K562 (cell line): Measurements from ENCODE around the gene SCG3. TPM values are rescaled to one million over a fixed set of nuclear protein-coding genes. Genes with fewer than 3 reads are reported as not detected.

Experiments
- CBFA2T2 ChIP-seq: fragments of 450-650 bp; conservative IDR thresholded peaks from 2 replicates; pipeline ENCODE4 v1.6.1; 2017; ENCODE audit warnings: mild to moderate bottlenecking
- GATAD2A ChIP-seq: fragments of 450-650 bp; IDR thresholded peaks from 2 replicates; pipeline ENCODE4 v1.6.1; 2017
- MBD2 ChIP-seq: sonication (generic); IDR thresholded peaks from 2 replicates; pipeline ENCODE4 v1.6.1; 2016; ENCODE audit warnings: low read depth, borderline replicate concordance
- POLR2AphosphoS5 ChIP-seq: IDR thresholded peaks from 2 replicates; pipeline ENCODE4 v1.6.1; 2011; ENCODE audit warnings: mild to moderate bottlenecking, low read depth, low read length, moderate library complexity; ENCODE audit not compliant: control insufficient read depth, insufficient read depth
- SOX6 ChIP-seq: fragments of 450-650 bp; IDR thresholded peaks from 2 replicates; pipeline ENCODE4 v1.6.1; 2014; ENCODE audit warnings: mild to moderate bottlenecking
- SRF ChIP-seq, 2 experiments: fragments of 250-450, 450-650 bp in 1 of 2; sonication (Bioruptor Pico) in 1 of 2; sonication (generic) in 1 of 2; formaldehyde crosslinking; IDR thresholded peaks; 2 replicates each; pipeline versions ENCODE4 v1.5.0 to v1.5.1; 2020 to 2022; ENCODE audit warnings: mild to moderate bottlenecking in 1 of 2, missing genetic modification reagents in 1 of 2
- polyA plus RNA-seq, 8 experiments: library from polyadenylated mRNA; depleted of rRNA in 4 of 8; stranded (reverse) in 5 of 8; unstranded in 3 of 8; fragments of >200 nt; fragmentation: Nextera tagmentation in 2 of 8; fragmentation: Illumina TruSeq in 1 of 8; extraction: Ambion mirVana in 2 of 8; extraction: Trizol in 1 of 8; gene quantifications; 2 replicates each; pipeline versions ENCODE4 v1.2.1 to v1.2.3, GENCODE V29; 2011 to 2014; ENCODE audit warnings: inconsistent platforms in 1 of 8, missing spikeins in 1 of 8
- total RNA-seq, 7 experiments: library from RNA; depleted of rRNA in 6 of 7; stranded (reverse); fragments of >200 nt in 6 of 7; fragmentation: Illumina TruSeq in 2 of 7; extraction: Trizol in 2 of 7; gene quantifications; 2 replicates each; pipeline versions ENCODE4 v1.2.1 to v1.2.3, GENCODE V29; 2011 to 2021; ENCODE audit warnings: low replicate concordance in 1 of 7
- TF ChIP-seq, protein P1 (sequence below), 2 experiments: fragments of 450-650 bp; conservative IDR thresholded peaks; 2 replicates each; pipeline ENCODE4 v1.6.1; 2017; ENCODE audit warnings: mild to moderate bottlenecking in 2 of 2, moderate library complexity in 2 of 2
- TF ChIP-seq, protein P2 (sequence below), 2 experiments: fragments of 450-650 bp; IDR thresholded peaks; 2 replicates each; pipeline ENCODE4 v1.6.1; 2016; ENCODE audit warnings: mild to moderate bottlenecking in 2 of 2, borderline replicate concordance in 1 of 2, low read depth in 1 of 2, moderate library complexity in 1 of 2
- TF ChIP-seq, protein P3 (sequence below): fragments of 200-800 bp; sonication (Bioruptor generic); IDR thresholded peaks from 2 replicates; pipeline ENCODE4 v1.6.1; 2016; ENCODE audit warnings: missing genetic modification characterization, missing compliant biosample characterization
- TF ChIP-seq, protein P4 (sequence below): sonication (generic); formaldehyde crosslinking; IDR thresholded peaks from 2 replicates; pipeline ENCODE4 v1.8.0; 2022; ENCODE audit warnings: mild to moderate bottlenecking, missing genetic modification reagents

SCG3 gene
- total and polyA plus RNA-seq, 9 of the 15 experiments (the other 6 are each of a cell fraction or from before 2014, with no cell fraction given), result 13.0 to 43.8 (median 21.0) TPM

DNA sequence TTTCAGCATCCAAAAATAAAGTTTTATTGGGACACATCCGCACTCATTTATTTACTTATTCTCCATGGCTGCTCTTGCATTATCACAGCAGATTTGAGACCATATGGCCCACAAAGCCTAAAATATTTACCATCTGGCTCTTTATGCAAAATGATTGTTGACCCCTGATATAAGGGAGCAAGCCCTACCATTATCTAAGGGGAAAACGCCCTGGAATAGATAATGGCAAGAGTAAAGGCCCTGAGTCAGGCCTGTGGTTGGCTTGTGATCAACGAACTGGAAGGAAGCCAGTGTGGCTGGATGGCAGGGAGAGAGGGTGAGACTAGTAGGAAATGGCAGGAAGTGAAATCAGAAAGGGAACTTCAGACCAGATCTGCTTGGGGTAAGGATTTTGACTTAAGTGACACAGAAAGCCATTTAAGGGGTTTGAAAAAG is 34.2 kb upstream of the SCG3 start (continued):
- TF ChIP-seq, protein P1, sequence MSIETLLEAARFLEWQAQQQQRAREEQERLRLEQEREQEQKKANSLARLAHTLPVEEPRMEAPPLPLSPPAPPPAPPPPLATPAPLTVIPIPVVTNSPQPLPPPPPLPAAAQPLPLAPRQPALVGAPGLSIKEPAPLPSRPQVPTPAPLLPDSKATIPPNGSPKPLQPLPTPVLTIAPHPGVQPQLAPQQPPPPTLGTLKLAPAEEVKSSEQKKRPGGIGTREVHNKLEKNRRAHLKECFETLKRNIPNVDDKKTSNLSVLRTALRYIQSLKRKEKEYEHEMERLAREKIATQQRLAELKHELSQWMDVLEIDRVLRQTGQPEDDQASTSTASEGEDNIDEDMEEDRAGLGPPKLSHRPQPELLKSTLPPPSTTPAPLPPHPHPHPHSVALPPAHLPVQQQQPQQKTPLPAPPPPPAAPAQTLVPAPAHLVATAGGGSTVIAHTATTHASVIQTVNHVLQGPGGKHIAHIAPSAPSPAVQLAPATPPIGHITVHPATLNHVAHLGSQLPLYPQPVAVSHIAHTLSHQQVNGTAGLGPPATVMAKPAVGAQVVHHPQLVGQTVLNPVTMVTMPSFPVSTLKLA (conservative IDR thresholded peaks at IDR 0.05), result peak; percentile 40 to 82; a peak in 3 of 4 replicates
- peak; percentile 95 for TF ChIP-seq SOX6
- TF ChIP-seq, protein P2, sequence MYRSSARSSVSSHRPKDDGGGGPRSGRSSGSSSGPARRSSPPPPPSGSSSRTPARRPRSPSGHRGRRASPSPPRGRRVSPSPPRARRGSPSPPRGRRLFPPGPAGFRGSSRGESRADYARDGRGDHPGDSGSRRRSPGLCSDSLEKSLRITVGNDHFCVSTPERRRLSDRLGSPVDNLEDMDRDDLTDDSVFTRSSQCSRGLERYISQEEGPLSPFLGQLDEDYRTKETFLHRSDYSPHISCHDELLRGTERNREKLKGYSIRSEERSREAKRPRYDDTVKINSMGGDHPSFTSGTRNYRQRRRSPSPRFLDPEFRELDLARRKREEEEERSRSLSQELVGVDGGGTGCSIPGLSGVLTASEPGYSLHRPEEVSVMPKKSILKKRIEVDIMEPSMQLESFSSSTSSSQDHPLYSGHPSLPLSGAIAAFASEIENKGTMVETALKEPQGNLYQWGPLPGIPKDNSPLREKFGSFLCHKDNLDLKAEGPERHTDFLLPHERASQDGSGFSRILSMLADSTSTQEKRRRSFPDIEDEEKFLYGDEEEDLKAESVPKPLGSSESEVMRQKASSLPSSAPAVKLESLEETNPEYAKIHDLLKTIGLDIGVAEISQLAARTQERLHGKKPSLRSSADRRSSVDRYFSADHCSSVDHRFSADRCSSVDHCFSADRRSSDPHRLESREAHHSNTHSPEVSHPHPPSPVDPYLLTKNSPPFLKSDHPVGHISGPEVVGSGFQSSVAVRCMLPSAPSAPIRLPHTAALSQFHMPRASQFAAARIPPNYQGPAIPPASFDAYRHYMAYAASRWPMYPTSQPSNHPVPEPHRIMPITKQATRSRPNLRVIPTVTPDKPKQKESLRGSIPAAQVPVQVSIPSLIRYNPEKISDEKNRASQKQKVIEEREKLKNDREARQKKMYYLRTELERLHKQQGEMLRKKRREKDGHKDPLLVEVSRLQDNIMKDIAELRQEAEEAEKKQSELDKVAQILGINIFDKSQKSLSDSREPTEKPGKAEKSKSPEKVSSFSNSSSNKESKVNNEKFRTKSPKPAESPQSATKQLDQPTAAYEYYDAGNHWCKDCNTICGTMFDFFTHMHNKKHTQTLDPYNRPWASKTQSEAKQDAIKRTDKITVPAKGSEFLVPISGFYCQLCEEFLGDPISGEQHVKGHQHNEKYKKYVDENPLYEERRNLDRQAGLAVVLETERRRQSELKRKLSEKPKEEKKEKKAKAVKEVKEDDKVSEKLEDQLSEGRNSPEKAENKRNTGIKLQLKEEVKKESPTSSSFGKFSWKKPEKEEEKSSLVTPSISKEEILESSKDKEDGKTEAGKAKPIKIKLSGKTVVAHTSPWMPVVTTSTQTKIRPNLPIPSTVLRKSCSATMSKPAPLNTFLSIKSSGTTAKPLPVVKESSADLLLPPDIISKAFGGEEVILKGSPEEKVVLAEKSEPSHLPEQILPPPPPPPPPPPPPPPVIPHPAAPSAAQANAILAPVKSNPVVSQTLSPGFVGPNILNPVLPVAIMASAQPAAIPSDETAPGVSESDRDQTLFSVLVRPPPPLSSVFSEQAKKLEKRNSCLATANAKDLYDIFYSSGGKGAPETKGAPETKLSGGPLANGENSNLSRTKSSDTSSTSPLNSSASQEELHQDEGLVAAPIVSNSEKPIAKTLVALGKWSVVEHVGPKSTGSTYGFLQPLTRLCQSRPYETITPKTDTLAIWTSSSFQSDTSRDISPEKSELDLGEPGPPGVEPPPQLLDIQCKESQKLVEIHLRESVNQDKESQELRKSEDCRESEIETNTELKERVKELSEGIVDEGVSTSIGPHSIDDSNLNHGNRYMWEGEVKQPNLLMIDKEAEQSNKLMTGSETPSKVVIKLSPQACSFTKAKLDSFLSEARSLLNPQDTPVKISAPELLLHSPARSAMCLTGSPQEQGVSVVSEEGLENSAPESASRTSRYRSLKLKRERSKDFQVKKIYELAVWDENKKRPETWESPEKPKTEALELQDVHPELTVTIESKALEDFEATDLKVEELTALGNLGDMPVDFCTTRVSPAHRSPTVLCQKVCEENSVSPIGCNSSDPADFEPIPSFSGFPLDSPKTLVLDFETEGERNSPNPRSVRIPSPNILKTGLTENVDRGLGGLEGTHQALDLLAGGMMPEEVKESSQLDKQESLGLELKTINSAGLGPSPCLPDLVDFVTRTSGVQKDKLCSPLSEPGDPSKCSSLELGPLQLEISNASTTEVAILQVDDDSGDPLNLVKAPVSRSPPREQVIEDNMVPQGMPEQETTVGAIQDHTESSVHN (IDR thresholded peaks at IDR 0.05; ENCODE audit: borderline replicate concordance in 1 of 2, low read depth in 1 of 2), result peak in 1 of 2 experiments; percentile 80; a peak in 2 of 4 replicates
- TF ChIP-seq MBD2, result peak; percentile 77
- peak; percentile 98 for TF ChIP-seq CBFA2T2
- peak in 1 of 2 experiments; percentile 14; a peak in 1 of 4 replicates for TF ChIP-seq SRF (CRISPR knock-in tag; IDR thresholded peaks at IDR 0.05)
- peak; percentile 97 for TF ChIP-seq POLR2AphosphoS5
- peak; percentile 81; the same call in 1 of the 2 replicates for TF ChIP-seq GATAD2A
- TF ChIP-seq, protein P3, sequence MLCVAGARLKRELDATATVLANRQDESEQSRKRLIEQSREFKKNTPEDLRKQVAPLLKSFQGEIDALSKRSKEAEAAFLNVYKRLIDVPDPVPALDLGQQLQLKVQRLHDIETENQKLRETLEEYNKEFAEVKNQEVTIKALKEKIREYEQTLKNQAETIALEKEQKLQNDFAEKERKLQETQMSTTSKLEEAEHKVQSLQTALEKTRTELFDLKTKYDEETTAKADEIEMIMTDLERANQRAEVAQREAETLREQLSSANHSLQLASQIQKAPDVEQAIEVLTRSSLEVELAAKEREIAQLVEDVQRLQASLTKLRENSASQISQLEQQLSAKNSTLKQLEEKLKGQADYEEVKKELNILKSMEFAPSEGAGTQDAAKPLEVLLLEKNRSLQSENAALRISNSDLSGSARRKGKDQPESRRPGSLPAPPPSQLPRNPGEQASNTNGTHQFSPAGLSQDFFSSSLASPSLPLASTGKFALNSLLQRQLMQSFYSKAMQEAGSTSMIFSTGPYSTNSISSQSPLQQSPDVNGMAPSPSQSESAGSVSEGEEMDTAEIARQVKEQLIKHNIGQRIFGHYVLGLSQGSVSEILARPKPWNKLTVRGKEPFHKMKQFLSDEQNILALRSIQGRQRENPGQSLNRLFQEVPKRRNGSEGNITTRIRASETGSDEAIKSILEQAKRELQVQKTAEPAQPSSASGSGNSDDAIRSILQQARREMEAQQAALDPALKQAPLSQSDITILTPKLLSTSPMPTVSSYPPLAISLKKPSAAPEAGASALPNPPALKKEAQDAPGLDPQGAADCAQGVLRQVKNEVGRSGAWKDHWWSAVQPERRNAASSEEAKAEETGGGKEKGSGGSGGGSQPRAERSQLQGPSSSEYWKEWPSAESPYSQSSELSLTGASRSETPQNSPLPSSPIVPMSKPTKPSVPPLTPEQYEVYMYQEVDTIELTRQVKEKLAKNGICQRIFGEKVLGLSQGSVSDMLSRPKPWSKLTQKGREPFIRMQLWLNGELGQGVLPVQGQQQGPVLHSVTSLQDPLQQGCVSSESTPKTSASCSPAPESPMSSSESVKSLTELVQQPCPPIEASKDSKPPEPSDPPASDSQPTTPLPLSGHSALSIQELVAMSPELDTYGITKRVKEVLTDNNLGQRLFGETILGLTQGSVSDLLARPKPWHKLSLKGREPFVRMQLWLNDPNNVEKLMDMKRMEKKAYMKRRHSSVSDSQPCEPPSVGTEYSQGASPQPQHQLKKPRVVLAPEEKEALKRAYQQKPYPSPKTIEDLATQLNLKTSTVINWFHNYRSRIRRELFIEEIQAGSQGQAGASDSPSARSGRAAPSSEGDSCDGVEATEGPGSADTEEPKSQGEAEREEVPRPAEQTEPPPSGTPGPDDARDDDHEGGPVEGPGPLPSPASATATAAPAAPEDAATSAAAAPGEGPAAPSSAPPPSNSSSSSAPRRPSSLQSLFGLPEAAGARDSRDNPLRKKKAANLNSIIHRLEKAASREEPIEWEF, result 0 out of 2 replicates have a peak, but pooled peaks have one; percentile 40
- TF ChIP-seq, protein P4, sequence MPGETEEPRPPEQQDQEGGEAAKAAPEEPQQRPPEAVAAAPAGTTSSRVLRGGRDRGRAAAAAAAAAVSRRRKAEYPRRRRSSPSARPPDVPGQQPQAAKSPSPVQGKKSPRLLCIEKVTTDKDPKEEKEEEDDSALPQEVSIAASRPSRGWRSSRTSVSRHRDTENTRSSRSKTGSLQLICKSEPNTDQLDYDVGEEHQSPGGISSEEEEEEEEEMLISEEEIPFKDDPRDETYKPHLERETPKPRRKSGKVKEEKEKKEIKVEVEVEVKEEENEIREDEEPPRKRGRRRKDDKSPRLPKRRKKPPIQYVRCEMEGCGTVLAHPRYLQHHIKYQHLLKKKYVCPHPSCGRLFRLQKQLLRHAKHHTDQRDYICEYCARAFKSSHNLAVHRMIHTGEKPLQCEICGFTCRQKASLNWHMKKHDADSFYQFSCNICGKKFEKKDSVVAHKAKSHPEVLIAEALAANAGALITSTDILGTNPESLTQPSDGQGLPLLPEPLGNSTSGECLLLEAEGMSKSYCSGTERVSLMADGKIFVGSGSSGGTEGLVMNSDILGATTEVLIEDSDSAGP (CRISPR knock-in tag), result no peak
